ENCODE measurements around the gene TMIE.

The TMIE gene

DNA sequence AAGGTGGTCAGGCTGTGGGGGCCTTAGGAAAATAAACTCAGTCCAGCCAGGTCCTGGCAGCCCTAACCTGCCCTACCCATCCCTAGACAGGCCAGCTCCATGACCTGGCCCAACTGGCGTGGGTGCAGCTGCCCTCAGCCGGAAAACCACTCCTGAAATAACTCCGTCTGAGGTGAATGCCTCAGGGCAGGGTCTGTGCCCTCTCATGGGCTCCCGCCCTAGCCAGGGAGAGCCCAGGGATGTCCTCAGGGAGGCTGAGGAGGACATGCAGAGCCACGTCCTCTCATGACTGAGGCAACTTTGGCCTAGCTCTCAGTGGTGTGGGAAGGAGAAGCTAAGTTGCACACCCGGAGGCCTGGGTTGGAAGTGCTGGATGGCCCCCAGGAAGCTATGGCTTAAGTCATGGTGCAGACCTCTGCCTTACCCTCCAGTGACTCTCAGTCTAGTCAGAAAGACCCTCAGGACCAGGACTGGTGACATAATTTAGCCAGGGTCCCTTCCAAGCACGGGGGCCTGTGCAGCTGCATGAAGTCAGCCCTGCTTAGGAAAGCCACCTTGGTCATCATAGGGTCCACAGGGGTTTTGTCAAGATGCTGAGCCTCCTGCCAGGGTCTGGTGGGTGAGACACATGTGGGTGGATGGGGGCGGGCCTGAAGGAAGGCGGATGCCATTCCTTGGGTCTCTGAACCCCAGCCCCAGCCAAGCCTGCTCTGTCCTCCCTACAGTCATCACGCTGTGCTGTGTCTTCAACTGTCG is 7.4 kb downstream of the TMIE start:
- no peak for DNase-seq (ENCODE audit: low read depth)

DNA sequence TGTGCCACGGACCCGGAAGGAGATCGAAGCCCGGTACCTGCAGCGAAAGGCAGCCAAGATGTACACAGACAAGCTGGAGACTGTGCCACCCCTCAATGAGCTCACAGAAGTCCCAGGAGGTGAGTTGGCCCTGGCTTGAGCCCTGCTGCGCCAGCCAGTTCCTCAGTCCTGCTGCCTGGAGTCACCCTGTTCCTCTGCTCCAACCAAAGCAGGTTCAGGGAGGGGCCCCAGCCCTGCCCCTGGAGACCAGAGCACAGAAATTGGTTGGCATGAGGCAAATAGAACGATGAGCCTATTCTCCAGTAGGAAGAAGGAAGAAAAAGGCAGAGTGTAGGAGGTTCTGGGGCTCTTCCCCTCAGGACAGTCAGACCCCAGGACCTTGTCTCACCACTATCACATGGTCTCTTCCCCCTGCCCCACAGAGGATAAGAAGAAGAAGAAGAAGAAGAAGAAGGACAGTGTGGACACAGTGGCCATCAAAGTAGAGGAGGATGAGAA is 8.0 kb downstream of the TMIE start:
- DNase-seq (ENCODE audit: low read depth), result no peak

DNA sequence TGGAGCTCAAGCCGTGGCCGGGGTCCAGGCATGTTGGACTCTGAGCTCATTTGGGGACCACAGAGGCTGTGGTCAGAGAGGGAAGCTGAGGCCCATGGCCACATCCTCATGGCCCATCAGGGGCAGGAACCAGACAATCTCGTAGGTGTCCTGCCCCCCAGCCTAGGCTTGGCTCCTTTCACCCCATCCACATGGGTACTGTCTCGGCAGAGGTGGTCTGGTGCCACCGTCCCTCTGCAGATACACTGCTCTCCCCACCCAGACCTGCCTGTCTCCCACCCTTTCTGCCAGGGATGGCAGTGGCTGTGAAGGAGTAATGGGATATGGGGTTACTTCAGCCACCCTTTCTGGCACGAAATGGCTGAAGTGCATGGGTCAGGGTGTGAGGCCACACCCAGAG is 8.5 kb downstream of the TMIE start:
- no peak for DNase-seq (ENCODE audit: low read depth)

DNA sequence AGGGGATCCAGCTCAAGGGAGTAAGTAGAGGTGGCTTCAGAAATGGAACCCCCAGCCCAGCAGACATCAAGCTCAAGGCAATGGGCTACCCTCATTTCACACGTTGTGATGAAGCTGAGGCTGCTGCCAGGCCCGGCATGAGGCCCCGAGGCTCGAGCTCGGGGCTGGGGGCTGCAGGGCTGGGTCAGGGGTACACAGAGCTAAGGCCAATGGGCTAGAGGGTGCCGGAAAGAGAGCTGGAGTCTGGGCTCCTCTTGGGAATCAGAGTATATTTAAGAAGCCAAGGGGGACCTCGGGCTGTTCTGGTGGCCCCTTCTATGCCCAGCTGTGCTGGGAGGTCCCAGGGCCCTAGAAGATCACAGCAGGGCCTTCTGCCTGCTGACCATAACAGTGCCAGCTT is 9.0 kb downstream of the TMIE start:
- no peak for DNase-seq (ENCODE audit: low read depth)

DNA sequence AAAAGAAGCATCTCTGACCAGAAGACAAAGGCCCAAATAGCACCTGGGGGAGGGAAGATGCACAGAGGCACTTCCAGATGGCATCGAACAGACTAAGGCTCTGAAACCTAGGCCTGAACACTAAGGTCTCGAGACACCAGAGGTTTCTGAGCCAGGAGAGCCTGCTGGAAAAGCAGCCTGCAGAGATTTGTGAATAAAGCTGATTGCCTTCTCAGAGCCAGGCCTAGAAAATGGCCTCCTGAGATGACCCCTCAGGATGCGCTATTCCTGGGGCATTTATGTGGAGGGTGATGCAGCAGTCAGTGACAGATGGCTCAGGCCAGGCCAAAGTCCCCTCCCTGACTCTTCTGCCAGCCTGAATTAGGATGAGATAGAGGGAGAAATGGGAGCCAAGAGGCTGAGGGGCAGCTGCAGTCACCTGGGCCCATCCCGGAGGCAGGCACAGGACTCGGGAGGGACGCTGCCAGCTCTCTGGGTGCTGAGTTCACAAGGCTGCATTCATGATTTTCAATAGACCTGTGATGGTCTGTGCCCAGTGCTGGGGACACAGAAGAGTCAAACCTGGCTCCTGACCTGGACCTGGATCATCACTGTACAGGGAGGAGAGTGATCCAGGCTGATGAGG is 9.6 kb downstream of the TMIE start:
- DNase-seq (ENCODE audit: low read depth), result no peak

DNA sequence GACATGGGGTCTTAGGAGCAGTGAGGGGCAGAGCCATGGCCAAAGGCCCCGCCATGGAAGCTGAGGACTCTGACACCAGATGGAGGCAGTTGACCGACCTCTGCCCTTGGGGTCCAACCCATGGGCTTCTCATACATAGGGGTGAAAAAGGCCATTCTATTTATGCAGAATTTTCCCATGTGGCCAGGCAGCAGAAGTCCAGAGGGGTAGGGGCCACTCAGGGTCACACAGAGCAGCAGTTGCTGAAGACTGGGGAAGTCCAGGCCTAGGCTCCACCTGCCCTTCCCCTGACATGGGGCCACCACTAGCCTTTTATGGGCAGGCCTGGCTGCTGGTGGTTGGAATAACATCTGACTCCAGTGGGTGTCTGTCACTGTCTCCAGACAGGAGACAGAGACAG is 10.1 kb downstream of the TMIE start:
- DNase-seq (ENCODE audit: low read depth), result no peak

- DNase-seq (ENCODE audit: low read depth), result no peak
Observed at GRCh38 chr3:46711760-46712159, 10.6 kb downstream of the TMIE start.

GRCh38 chr3:46712191-46713049 is 11.2 kb downstream of the TMIE start:
- no peak for DNase-seq (ENCODE audit: low read depth)

DNA sequence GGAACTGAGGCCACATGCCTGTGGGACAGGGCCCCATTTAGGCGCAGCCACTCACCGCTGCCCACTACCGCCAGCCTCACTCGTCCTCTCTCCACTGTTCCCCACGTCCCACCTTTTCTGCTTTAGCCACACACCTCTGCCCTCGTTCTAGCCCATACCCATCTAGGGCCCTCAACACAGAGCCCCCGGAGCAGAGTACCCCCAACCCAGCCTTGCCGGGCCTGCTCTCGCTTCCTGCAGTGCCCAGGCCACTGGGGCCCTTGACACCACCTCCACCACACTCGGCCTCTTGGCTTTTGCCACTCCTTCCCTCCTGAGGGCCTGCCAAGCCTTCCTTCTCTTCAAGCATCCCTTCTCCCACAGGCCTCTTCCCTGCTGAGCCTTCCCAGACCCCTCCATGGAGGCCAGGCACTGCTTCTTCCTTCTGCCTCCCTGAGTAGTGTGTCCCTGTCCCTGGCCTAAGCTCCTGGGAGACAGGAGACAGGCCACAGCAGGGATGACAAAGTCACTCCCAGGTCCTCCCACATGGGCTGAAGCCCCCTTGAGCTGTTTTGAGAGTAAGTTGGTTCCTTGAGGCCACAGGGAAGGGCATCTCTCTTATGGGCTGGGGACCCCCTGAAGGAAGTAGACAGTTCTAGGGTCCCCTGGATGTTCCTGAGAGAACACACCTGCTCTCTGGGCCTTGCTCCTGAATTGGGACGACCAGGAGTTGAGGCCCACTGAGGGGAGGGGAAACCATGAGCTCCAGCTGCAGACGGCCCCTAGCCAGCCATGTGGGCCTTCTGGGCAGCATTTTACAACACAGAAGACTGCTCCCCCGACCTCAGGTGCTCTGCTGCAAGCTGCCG is 12.1 kb downstream of the TMIE start:
- no peak for DNase-seq (ENCODE audit: low read depth)

DNA sequence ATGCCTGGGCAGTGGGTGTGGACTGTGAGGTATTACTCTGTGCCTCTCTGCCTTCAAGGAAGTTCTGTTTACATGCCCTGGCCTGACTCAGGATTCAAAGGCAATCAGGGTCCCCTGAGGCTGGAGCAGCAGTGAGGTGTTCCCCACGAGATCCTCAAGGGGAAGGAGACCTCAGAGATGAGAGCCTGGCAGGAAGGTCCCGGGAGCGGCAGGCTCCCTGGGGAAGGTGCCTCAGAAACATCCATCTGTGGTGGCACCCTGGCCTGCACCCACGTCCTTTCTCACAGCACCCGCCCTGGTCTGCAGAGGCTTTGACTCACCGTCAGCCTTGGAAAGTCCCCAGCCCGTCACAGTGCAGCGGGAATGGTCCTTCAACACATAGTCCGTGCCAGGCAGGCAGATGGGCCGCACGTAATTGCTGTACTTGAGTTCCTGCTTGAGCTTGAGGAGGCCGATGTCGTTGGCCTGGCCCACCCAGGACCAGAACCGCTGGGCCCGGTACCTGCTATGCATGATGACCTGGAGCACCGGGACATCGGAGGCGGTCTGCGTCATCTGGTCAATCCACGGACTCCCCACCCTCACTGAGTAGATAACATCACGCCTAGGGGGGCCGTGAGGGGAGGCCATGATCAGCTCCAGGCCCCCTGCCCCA is 12.8 kb downstream of the TMIE start:
- DNase-seq (ENCODE audit: low read depth), result no peak

- no peak for DNase-seq (ENCODE audit: low read depth)
Observed at GRCh38 chr3:46714728-46715506, 13.7 kb downstream of the TMIE start.

GRCh38 chr3:46715507-46716175 is 14.4 kb downstream of the TMIE start:
- DNase-seq (ENCODE audit: low read depth), result no peak

DNA sequence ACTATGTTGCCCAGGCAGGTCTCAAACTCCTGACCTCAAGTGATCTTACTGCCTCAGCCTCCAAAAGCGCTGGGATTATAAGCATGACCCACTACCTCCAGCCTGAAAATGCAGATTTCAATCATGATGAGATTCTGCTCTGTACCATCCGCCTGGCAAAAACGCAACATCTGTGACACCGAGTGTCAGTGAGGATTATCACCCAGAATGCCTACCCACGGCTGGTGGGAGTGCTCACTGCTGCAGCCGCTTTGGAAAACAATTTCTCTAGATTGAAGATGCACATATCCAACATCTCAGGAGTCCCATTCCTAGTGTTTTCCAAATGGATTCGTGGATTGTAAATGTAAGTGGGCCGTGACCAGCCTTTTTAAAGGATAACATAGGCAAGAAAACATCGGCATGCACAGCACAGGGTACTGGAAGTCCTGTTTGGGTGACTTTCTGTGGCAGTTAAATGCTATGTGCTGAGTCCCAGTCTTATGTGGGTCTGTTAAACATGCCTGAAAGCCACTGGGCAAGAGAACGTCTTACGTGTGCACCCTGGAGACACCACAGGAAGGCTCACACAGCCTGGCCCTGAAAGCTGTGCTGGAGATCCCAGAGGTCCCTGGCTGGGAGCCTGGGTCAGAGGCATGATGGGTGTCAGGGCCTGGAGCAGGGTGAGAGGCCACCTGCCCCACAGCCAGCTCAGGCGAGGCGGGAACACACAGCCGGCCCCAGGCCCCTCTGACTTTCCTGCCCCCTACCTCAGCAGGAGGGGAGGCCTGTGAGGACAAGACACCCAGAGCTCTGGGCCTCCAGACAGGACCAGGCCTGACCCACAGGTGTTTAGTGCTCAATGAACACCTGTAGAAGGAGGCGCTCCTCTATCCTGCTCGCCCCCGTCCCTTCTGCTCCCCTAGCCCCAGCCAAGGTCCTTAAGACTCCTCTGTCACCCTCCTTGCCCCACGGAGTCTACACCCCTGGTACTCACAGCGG is 15.6 kb downstream of the TMIE start:
- no peak for DNase-seq (ENCODE audit: low read depth)

DNA sequence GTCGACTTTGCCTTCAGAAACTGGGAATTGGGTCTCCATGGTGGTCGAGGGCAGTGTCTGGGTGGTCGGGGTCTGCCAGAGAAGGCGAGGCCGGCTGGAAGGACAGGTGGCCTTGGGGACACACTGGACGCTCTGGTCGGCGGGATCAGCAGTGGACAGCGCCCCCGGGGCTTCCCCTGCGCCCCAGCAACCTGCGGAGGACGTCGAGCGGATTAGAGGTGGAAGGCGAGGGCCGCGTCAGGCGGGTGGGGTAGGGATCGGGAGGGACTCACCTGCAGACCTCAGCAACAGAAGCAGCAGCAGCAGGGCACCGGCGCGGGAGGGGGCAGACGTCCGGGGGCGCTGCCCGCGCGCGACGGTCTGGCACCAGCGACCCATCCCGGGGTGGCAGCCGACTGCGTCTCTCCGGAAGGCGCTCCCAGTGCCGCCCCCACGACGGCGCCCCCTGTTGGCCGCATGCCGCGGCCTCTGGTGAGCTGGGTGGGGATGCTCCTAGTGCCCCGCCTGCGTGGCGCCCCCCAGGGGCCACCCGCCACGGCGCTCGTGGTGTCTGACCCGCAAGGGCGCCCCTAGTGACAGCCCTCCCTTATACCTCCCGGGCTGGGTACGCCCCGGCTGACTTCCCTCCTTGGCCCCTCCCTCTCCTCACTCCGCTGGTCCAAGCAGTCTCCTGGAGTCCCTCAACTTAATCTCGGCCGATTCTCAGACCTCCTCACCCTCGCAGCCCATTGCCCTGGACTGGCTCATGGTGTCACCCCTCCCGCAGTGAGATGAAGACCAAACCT is 16.4 kb downstream of the TMIE start, which contains the start of gene PRSS50:
Gene PRSS50, minus strand, starts transcription at position 423 of the 785 bp plus-strand sequence. Its CDS starts 45 bp downstream, at position 378.
- DNase-seq (ENCODE audit: low read depth), result no peak

GRCh38 chr3:46719044-46719565 is 17.9 kb downstream of the TMIE start:
- DNase-seq (ENCODE audit: low read depth), result no peak

GRCh38 chr3:46719735-46720271 is 18.6 kb downstream of the TMIE start:
- no peak for DNase-seq (ENCODE audit: low read depth)

DNA sequence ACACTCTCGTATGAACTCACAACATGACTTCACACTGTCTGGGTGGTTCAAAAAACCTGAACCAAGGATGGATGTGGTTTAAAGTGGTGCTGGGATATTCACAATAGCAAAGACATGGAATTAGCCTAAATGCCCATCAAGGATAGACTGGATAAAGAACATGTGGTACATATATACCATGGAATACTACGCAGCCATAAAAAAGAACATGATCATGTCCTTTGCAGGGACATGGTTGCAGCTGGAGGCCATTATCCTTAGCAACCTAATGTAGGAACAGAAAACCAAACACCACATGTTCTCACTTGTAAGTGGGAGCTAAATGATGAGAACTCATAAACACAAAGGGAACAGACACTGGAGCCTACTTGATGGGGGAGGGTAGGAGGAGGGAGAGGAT is 19.8 kb downstream of the TMIE start:
- no peak for DNase-seq (ENCODE audit: low read depth)

Measured in stromal cell of bone marrow (primary cell).